ENCODE measurements around the gene VPS51.

Gene VPS51

GRCh38 chr11:65095974-65096806 is at the start of gene VPS51:
VPS51 (plus strand) TSS chr11:65096214; CDS start chr11:65096251, 37 bp downstream.
- DNase-seq, result peak; percentile 94

- DNase-seq, result peak; percentile 76
These were observed 48.2 kb upstream of the VPS51 start for GRCh38 chr11:65047581-65048422.

GRCh38 chr11:65051398-65051858 is 44.6 kb upstream of the VPS51 start:
- no peak for DNase-seq

GRCh38 chr11:65053827-65054508 is 42.0 kb upstream of the VPS51 start:
- peak; percentile 68 for DNase-seq

- no peak for DNase-seq
These were observed 40.5 kb upstream of the VPS51 start for GRCh38 chr11:65055538-65055937.

- no peak for DNase-seq
These were observed 39.0 kb upstream of the VPS51 start for GRCh38 chr11:65056999-65057398.

- no peak for DNase-seq
These were observed 38.5 kb upstream of the VPS51 start for GRCh38 chr11:65057526-65057925.

GRCh38 chr11:65058012-65058411 is 38.0 kb upstream of the VPS51 start:
- no peak for DNase-seq

GRCh38 chr11:65058419-65059054 is 37.5 kb upstream of the VPS51 start, which contains the start of gene NAALADL1:
NAALADL1 (minus strand) TSS chr11:65058553; CDS start chr11:65058521, 32 bp downstream.
- DNase-seq, result no peak

- DNase-seq, result no peak
These were observed 36.5 kb upstream of the VPS51 start for GRCh38 chr11:65059523-65059922.

- no peak for DNase-seq
These were observed 35.8 kb upstream of the VPS51 start for GRCh38 chr11:65059959-65060824.

GRCh38 chr11:65060913-65061408 is 35.1 kb upstream of the VPS51 start:
- no peak for DNase-seq

- no peak for DNase-seq
These were observed 32.5 kb upstream of the VPS51 start for GRCh38 chr11:65063532-65063931.

- no peak for DNase-seq
These were observed 31.2 kb upstream of the VPS51 start for GRCh38 chr11:65064847-65065240.

- DNase-seq, result no peak
These were observed 30.2 kb upstream of the VPS51 start for GRCh38 chr11:65065851-65066250.

GRCh38 chr11:65066315-65066714 is 29.7 kb upstream of the VPS51 start:
- DNase-seq, result no peak

GRCh38 chr11:65066805-65067291 is 29.2 kb upstream of the VPS51 start:
- no peak for DNase-seq

- no peak for DNase-seq
These were observed 28.6 kb upstream of the VPS51 start for GRCh38 chr11:65067446-65067845.

GRCh38 chr11:65069217-65069616 is 26.8 kb upstream of the VPS51 start:
- DNase-seq, result no peak

- DNase-seq, result no peak
These were observed 23.9 kb upstream of the VPS51 start for GRCh38 chr11:65071907-65072630.

- no peak for DNase-seq
These were observed 23.4 kb upstream of the VPS51 start for GRCh38 chr11:65072631-65072966.

All from activated effector memory CD4-positive, alpha-beta T cell treated with anti-CD3 and anti-CD28 coated beads, Interleukin-2, amount 50 U/mL, for 16 hours (primary cell).